ENCODE data around the gene RB1. TPM values are rescaled to one million over a fixed set of nuclear protein-coding genes. Genes with fewer than 3 reads are reported as not detected.

The RB1 gene
- total RNA-seq, 4 donors from 2014 or later: 18.2 to 79.2 (median 22.7) TPM

GRCh38 chr13:48278806-48279205 is 24.7 kb upstream of the RB1 start:
- H3K4me3 ChIP-seq: no peak overlapping the region
- TF ChIP-seq POLR2A (IDR thresholded peaks at IDR 0.05) (no peak), CTCF (IDR thresholded peaks at IDR 0.05) (no peak)
- H3K27me3 ChIP-seq: no peaks in the 10 kb centered on the region
- no peak for DNase-seq
- no peaks in the 10 kb centered on the region for H3K4me1 ChIP-seq
- H3K9me3 ChIP-seq: no peaks in the 10 kb centered on the region
- no peak overlapping the region for H3K27ac ChIP-seq
- no peaks in the 10 kb centered on the region for H3K36me3 ChIP-seq

- TF ChIP-seq POLR2A (IDR thresholded peaks at IDR 0.05) (no peak), CTCF (IDR thresholded peaks at IDR 0.05) (no peak)
- H3K4me1 ChIP-seq: no peaks in the 10 kb centered on the region
- H3K36me3 ChIP-seq: no peaks in the 10 kb centered on the region
- DNase-seq: no peak
- H3K27me3 ChIP-seq: no peaks in the 10 kb centered on the region
- no peak overlapping the region for H3K4me3 ChIP-seq
- no peak overlapping the region for H3K27ac ChIP-seq
- H3K9me3 ChIP-seq: no peaks in the 10 kb centered on the region
Observed at GRCh38 chr13:48281556-48281955, 22.0 kb upstream of the RB1 start.

GRCh38 chr13:48291730-48292129 is 11.8 kb upstream of the RB1 start:
- TF ChIP-seq POLR2A (IDR thresholded peaks at IDR 0.05): no peak
- no peak for TF ChIP-seq CTCF (IDR thresholded peaks at IDR 0.05)
- DNase-seq: no peak
- Histone ChIP-seq H3K27ac (no peak overlapping the region), H3K27me3 (no peaks in the 10 kb centered on the region), H3K4me1 (no peaks in the 10 kb centered on the region), H3K36me3 (no peaks in the 10 kb centered on the region), H3K4me3 (no peak overlapping the region), H3K9me3 (no peaks in the 10 kb centered on the region)

- no peak for DNase-seq
- no peaks in the 10 kb centered on the region for H3K36me3 ChIP-seq
- H3K27ac ChIP-seq: no peak overlapping the region
- TF ChIP-seq CTCF (IDR thresholded peaks at IDR 0.05) (no peak), POLR2A (IDR thresholded peaks at IDR 0.05) (no peak)
- H3K4me1 ChIP-seq: no peaks in the 10 kb centered on the region
- H3K4me3 ChIP-seq: no peak overlapping the region
- H3K9me3 ChIP-seq: no peaks in the 10 kb centered on the region
- no peaks in the 10 kb centered on the region for H3K27me3 ChIP-seq
Observed at GRCh38 chr13:48292650-48293049, 10.9 kb upstream of the RB1 start.

GRCh38 chr13:48294653-48295052 is 8.9 kb upstream of the RB1 start:
- Histone ChIP-seq H3K36me3 (no peaks in the 10 kb centered on the region), H3K27me3 (no peaks in the 10 kb centered on the region), H3K4me3 (no peak overlapping the region), H3K4me1 (no peaks in the 10 kb centered on the region), H3K9me3 (no peaks in the 10 kb centered on the region), H3K27ac (no peak overlapping the region)
- TF ChIP-seq CTCF (IDR thresholded peaks at IDR 0.05) (no peak), POLR2A (IDR thresholded peaks at IDR 0.05) (no peak)
- no peak for DNase-seq

- Histone ChIP-seq H3K4me3 (no peak overlapping the region), H3K27me3 (no peaks in the 10 kb centered on the region), H3K27ac (no peak overlapping the region), H3K4me1 (no peaks in the 10 kb centered on the region), H3K36me3 (no peaks in the 10 kb centered on the region), H3K9me3 (no peaks in the 10 kb centered on the region)
- TF ChIP-seq CTCF (IDR thresholded peaks at IDR 0.05) (no peak), POLR2A (IDR thresholded peaks at IDR 0.05) (no peak)
- DNase-seq: no peak
Observed at GRCh38 chr13:48295271-48295670, 8.3 kb upstream of the RB1 start.

Measured in Peyer's patch (tissue), 4 donors.